PFSK-1 (cell line): ENCODE results near the gene PIK3AP1.

Source experiments
- FOXP2 ChIP-seq: optimal IDR thresholded peaks from 2 replicates; pipeline ENCODE3; 2011; ENCODE audit warnings: borderline replicate concordance, control low read depth, inconsistent platforms; ENCODE audit not compliant: insufficient read depth; ENCODE audit errors: extremely low read length, extremely low read depth
- POLR2AphosphoS5 ChIP-seq: IDR thresholded peaks from 2 replicates; pipeline ENCODE4 v1.6.1; 2012; ENCODE audit warnings: low read depth, mild to moderate bottlenecking, control low read depth, low read length, moderate library complexity
- SIN3A ChIP-seq: IDR thresholded peaks from 2 replicates; pipeline ENCODE4 v1.6.1; 2012; ENCODE audit warnings: mild to moderate bottlenecking, low read length, moderate library complexity, borderline replicate concordance; ENCODE audit not compliant: insufficient read depth
- TAF1 ChIP-seq: IDR thresholded peaks from 2 replicates; pipeline ENCODE4 v1.6.1; 2012; ENCODE audit warnings: low read length, control low read depth, borderline replicate concordance; ENCODE audit not compliant: insufficient read depth
- TF ChIP-seq, protein P1 (sequence below), 2 experiments: IDR thresholded peaks; 2 replicates each; pipeline versions ENCODE4 v1.6.1 to v1.8.0; 2011 to 2012; ENCODE audit warnings: low read depth in 2 of 2, low read length in 2 of 2, control low read depth in 1 of 2, inconsistent platforms in 1 of 2, mild to moderate bottlenecking in 1 of 2, moderate library complexity in 1 of 2; ENCODE audit not compliant: insufficient read depth in 1 of 2

PIK3AP1 gene

DNA sequence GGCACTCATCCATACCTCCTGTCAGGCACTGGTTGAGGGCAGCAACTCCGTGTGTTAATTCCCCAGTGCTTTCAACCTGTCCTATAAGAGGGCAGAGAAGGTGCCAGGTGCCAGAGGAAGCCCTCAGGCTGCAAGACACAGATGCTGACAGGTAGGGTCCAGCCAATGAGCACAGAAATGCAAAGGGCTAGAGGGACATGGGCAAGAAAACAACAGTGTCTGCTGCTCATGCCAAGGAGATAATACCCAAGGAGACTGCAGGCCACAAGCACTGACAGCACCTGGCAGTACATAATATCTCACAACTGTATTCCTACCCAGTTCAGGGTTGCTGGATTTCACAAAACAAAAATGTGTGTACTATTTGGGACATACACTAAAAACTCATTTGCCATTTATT, 95.1 kb downstream of the PIK3AP1 start:
- TF ChIP-seq FOXP2 = no peak
- TF ChIP-seq POLR2AphosphoS5 = no peak

DNA sequence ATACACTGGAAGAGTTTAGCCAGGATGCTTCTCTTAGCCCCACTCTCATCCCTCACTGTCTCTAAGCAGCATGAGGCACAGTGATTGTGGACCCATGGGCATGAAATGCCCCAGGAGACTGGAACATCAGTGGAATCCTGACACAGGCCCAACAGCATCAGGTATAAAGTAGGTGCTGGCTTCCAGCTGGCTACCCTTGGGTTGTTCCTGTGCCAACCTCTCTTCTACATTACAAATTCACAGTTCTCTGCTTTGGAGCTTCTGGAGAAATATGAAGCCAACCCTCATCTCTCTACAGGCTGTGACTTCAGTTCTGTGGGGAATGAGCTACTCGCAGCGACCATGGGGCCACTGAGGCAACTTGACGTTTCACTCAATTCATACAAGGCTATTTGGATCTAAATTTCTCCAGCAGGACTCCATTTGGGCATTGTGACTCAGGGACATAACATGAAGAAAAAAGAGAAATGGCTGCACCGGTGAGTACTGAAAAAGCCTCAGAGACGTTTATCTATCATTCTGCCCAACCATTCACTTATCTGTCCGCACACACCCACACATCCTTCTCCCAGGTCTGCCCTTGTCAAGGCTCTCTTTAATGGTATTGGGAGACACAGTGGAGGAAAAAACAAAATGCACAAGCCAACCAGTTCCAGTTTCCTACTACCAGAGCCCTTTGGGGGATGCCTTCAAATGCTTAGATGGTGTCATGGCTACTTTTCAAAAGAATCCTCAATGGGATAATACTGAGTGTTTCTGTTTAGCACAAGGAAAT, 98.1 kb downstream of the PIK3AP1 start:
- TF ChIP-seq FOXP2 (no peak), SIN3A (no peak), POLR2AphosphoS5 (no peak), TAF1 (no peak)
- TF ChIP-seq, protein P1, sequence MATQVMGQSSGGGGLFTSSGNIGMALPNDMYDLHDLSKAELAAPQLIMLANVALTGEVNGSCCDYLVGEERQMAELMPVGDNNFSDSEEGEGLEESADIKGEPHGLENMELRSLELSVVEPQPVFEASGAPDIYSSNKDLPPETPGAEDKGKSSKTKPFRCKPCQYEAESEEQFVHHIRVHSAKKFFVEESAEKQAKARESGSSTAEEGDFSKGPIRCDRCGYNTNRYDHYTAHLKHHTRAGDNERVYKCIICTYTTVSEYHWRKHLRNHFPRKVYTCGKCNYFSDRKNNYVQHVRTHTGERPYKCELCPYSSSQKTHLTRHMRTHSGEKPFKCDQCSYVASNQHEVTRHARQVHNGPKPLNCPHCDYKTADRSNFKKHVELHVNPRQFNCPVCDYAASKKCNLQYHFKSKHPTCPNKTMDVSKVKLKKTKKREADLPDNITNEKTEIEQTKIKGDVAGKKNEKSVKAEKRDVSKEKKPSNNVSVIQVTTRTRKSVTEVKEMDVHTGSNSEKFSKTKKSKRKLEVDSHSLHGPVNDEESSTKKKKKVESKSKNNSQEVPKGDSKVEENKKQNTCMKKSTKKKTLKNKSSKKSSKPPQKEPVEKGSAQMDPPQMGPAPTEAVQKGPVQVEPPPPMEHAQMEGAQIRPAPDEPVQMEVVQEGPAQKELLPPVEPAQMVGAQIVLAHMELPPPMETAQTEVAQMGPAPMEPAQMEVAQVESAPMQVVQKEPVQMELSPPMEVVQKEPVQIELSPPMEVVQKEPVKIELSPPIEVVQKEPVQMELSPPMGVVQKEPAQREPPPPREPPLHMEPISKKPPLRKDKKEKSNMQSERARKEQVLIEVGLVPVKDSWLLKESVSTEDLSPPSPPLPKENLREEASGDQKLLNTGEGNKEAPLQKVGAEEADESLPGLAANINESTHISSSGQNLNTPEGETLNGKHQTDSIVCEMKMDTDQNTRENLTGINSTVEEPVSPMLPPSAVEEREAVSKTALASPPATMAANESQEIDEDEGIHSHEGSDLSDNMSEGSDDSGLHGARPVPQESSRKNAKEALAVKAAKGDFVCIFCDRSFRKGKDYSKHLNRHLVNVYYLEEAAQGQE (IDR thresholded peaks at IDR 0.05; ENCODE audit: insufficient read depth in 1 of 2, low read depth in 2 of 2, low read length in 2 of 2) = no peak

DNA sequence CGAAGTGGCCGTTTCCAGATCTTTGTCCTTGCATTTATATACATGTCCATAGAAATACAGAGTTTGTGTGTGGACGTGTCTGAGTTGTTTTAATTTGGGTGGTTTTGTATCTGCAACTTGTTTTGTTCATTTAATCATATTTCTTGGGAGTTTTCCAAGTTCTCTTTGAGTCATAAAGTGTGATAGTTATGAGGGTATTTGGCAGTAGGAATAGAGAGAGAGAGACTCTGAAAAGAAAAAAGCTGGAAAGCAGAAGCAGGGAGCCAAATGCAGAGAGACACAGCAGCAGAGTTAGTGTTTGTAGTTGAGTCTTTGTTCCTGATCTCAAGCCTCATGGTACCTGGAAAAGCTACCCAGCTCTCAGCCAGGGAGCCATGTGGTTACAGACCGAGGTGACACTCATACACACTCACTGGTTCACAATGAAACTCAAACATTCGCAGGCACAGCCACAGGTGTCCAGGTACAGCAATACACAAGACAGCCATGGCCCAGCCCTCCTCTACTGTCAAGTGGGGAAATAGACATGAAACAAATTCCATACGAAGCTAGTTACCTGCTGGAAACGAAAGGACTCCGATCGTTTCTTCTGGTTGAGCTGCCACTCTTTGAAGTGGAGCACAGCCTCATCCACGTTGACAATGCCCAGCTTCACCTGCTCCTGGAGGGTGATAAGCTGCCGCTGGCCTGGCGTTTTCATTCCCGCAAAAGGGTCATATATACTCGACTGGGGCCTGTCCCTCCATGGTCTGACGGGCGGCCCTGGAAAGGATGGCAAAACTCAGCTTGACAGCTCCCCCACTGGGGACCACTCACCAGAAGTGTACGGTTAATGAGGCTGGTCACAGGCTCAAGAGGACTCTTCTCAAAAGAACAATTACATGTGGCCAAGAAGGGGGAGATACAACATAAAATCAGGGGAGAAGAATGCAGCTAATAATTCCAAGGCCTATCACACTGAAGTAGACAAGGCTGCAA, 100.2 kb downstream of the PIK3AP1 start:
- TF ChIP-seq POLR2AphosphoS5 (no peak), TAF1 (no peak)

DNA sequence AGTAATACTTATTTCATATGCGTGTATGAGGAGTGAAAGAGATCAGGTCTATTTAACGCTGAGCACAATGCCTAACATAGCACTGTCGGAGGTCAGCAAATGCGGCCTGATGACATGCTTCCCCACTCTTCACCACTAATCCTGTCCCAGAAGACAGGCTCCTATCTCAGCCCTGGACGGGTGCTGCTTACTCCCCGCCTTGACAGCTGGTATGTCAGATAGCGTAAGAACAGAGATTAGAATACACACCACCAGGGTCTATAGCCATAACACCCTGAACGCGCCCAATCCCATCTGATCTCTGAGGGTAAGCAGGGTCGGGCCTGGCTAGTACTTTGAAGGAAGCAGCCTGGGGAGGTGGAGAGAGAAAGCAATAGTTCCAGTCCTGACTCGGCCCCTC, 101.2 kb downstream of the PIK3AP1 start:
- TF ChIP-seq FOXP2 = no peak
- no peak for TF ChIP-seq POLR2AphosphoS5
- TF ChIP-seq, protein P1 (IDR thresholded peaks at IDR 0.05; ENCODE audit: insufficient read depth in 1 of 2, low read depth in 2 of 2, low read length in 2 of 2) = no peak
- TF ChIP-seq SIN3A = no peak
- no peak for TF ChIP-seq TAF1

DNA sequence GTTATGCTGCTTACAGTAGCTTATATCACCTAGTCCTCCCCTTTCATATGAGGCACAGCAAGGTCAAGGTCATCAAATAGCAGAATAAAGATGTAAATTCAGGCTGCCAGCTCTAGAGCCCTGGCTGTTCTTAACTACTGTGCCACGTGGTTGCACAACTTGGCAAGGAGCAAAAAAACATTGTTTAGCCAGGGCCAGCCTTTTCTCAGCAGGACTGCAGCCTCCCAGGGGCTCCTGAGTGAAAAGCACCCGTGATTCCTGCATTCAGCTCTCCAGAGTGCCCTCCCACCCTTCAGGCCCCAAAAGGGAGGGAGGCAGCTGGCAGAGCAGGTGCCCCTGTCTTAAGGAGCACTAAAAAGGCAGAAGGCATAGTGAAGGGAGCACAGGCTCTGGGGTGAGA, 101.7 kb downstream of the PIK3AP1 start:
- TF ChIP-seq TAF1 (no peak), POLR2AphosphoS5 (no peak), SIN3A (no peak), FOXP2 (no peak)
- TF ChIP-seq, protein P1 (IDR thresholded peaks at IDR 0.05; ENCODE audit: insufficient read depth in 1 of 2, low read depth in 2 of 2, low read length in 2 of 2) = no peak

DNA sequence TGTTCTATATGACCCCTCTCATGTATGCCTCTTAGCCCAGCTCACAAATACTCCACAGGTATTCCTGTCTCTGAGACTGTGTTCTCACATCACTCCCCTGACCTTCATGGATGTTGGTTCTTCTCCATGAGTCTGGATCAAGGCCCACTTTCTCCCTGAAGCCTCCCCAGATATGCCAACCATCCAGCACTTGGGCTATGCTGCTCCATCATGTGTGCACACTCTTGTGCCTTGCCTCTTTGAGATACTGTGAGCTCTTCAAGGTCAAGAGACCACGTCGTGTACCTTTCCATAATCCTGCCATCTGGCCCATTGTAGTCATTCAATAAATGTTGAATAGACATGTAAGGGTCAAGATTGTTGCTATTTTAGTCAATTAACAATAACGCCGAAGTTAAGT, 103.4 kb downstream of the PIK3AP1 start:
- TF ChIP-seq SIN3A (no peak), FOXP2 (no peak), POLR2AphosphoS5 (no peak), TAF1 (no peak)
- TF ChIP-seq, protein P1 (IDR thresholded peaks at IDR 0.05; ENCODE audit: insufficient read depth in 1 of 2, low read depth in 2 of 2, low read length in 2 of 2) = no peak
